ENCODE data around the gene GPR146. TPM values are rescaled to one million over a fixed set of nuclear protein-coding genes. Genes with fewer than 3 reads are reported as not detected.

Gene GPR146
- total RNA-seq, 2 experiments from 2014 or later = 0.40 to 2.1 TPM

DNA sequence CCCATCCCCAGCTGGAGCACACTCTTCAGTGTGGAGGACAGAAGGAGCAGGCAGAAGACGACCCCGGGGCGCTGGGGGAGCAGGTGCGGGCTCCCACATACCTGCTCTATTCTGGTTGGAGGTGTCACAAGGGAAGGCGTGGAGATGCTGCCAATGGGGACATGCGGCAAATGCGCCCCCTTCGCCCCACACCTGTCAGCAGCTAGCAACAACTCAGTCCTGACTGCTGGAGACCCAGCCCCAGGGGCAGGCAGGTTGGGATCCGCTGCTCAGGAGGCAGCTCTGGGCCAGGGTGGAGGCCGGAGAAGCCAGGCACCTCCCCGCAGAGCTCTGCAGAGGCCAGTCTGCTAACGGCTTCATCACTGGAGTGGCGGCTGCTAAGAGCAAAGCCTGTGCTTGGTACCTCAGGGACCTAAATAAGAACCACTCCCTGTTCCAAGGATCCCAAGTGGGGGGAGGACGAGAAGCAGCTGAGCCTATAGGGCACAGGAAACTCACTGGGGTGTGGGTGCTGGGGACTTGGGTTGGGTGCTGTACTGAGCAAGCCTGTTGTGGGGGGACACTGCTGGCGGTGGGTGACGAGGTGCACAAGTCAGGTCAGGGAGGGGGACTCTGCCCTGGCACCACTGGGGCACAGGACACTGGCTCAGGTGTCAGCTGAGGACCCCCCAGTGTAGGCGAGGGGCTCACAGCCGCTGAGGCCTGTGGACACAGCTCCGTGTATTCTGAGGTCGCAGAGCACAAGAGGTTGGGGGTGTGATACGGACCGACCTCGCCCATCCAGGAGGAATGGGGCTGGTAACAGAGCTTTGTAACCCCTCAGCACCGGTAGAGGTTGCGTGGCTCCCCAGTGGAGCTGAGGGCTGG is 19.2 kb upstream of the GPR146 start:
- CTCF ChIA-PET = interaction anchor here (0.8 to 3.1 kb wide), 4 partner anchors 19 to 41 kb away, joined by 3 to 15 read pairs (median 4); partner anchors contain the start of gene GPR146

DNA sequence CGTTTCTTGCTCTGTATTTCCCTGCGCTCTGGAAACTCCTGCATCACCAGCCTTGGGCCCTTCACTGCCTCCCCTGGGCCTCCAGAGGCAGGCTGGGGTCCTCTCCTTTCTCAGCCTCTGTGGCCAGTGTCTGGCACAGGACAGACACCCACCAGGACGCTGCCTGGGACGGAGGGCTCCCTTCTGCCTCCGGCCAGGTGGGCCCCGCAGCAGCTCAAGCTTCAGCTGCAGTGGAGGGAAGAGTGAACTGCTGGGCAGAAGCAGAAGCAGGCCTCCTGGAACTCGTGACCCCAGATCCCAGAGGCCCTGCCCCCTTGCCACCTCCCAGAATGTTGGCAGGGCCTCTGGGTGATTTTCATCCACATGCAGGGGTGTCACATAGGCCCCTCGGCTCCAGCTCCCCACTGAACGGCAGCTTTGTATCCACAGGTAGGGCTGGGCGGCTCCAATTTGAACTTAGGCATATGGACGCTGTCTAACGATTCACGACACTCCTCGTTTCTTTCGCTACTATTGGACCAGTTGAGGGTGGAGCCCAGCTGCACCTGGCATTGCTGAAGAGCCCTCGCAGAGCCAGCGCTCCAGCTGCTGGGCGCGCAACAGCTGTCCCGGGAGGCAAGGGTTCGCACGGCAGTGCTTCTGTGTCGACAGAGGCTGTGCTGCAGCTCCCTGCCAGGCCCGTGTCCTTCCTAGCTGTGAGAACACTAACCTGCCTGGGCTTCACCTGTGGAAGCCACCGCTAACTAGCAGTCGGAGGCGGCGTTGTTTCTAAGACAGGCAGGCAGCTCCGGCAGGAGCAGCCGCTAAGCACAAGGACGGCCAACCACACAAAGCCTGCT is 18.4 kb upstream of the GPR146 start:
- H3K9me3 Mint-ChIP-seq (ENCODE audit: low read depth) = peaks cover 2% of the 10 kb centered on the region
- peak overlapping the region; percentile 17 for H3K27ac Mint-ChIP-seq
- no peaks in the 10 kb centered on the region for H3K27me3 Mint-ChIP-seq
- DNase-seq = no peak
- H3K4me1 Mint-ChIP-seq = peaks cover 20% of the 10 kb centered on the region
- no peak overlapping the region for H3K4me3 Mint-ChIP-seq
- CTCF ChIA-PET = interaction anchor here (0.8 to 3.1 kb wide), 3 partner anchors 18 to 40 kb away, joined by 3 to 15 read pairs (median 6); partner anchors contain the start of gene GPR146
- peaks cover 15% of the 10 kb centered on the region for H3K36me3 Mint-ChIP-seq
- ATAC-seq = no peak

More for the DNA sequence above, 19.2 kb upstream of the GPR146 start:
- Mint-ChIP-seq H3K27ac (no peak overlapping the region), H3K36me3 (peaks cover 15% of the 10 kb centered on the region), H3K4me3 (no peak overlapping the region), H3K9me3 (ENCODE audit: low read depth) (peaks cover 2% of the 10 kb centered on the region), H3K27me3 (no peaks in the 10 kb centered on the region), H3K4me1 (peaks cover 20% of the 10 kb centered on the region)
- no peak for ATAC-seq
- no peak for DNase-seq

DNA sequence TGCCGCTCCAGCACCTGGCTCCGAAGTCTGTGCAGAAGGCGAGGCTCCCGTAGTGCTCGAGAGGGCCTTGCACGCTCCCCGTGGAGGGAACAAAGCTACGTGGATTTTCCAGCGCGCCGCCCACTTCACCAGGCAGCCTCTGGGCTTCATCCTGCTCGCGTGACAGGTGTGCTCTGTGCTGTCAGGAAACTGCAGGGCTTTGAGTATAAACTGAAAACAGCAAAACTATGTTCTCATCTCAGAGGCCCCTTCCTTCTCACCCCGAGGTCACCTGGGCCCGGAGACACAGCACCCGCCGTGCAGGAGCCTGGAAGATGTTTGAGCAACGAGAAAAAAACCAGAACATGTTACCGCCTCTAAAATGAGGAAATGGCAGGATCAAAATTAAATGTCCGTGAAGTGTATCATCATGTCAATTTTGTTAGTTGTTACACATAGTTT is 17.6 kb upstream of the GPR146 start:
- ATAC-seq (no peak), DNase-seq (no peak)
- peaks cover 20% of the 10 kb centered on the region for H3K4me1 Mint-ChIP-seq
- peaks cover 2% of the 10 kb centered on the region for H3K9me3 Mint-ChIP-seq (ENCODE audit: low read depth)
- CTCF ChIA-PET = interaction anchor here (1.6 to 3.5 kb wide), 2 partner anchors 18 to 33 kb away, joined by 6 to 18 read pairs; partner anchors contain the start of gene GPR146
- H3K36me3 Mint-ChIP-seq = peaks cover 9% of the 10 kb centered on the region
- no peaks in the 10 kb centered on the region for H3K27me3 Mint-ChIP-seq
- H3K4me3 Mint-ChIP-seq = peak overlapping the region; percentile 75
- H3K27ac Mint-ChIP-seq = peak overlapping the region; percentile 14

DNA sequence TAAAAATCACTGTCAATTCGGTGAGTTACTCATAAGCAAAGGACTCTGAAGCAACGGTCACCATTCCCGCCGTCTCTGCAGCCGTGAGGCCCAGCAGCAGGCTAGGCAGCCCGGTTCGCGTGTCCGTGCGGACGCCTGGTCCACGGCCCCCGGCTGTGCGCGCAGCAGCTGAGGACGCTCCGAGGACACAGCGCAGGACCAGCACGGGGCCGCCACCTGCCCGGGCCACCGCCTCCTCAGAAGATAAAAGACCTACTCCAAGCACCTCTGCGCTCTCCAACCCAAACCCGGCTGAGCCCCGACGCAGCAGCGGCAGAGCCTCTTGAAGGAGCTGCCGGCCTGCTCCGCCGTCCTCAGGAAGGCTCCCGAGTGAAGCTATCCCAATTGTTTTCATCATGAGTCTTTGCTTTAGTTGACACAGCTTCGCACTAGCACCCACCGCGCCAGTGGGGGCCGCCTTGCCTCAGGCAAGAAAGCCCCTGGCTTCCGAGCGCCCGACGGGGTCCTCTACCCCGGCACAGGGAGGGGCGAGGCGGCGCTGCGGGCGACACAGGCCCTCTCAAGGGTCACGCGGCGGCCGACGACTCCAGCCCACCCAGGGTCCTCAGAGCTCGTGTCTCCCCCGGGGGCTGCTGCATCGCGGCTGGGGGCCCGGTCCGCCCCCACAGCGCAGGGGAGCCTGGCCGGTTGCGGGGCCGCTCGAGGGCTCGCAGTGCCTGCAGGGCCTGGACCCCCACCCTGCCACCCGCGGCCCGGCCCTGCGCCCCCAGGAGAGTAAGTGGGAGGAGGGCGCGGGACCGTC is 16.9 kb upstream of the GPR146 start:
- Mint-ChIP-seq H3K4me3 (peak overlapping the region; percentile 75), H3K4me1 (peaks cover 20% of the 10 kb centered on the region), H3K27me3 (no peaks in the 10 kb centered on the region), H3K36me3 (peaks cover 5% of the 10 kb centered on the region), H3K27ac (peak overlapping the region; percentile 69), H3K9me3 (ENCODE audit: low read depth) (peaks cover under 1% of the 10 kb centered on the region)
- CTCF ChIA-PET = interaction anchor here (0.7 to 3.5 kb wide), 4 partner anchors 15 to 60 kb away, joined by 3 to 18 read pairs (median 7); partner anchors contain the start of gene GPR146
- no peak for ATAC-seq
- DNase-seq = no peak

DNA sequence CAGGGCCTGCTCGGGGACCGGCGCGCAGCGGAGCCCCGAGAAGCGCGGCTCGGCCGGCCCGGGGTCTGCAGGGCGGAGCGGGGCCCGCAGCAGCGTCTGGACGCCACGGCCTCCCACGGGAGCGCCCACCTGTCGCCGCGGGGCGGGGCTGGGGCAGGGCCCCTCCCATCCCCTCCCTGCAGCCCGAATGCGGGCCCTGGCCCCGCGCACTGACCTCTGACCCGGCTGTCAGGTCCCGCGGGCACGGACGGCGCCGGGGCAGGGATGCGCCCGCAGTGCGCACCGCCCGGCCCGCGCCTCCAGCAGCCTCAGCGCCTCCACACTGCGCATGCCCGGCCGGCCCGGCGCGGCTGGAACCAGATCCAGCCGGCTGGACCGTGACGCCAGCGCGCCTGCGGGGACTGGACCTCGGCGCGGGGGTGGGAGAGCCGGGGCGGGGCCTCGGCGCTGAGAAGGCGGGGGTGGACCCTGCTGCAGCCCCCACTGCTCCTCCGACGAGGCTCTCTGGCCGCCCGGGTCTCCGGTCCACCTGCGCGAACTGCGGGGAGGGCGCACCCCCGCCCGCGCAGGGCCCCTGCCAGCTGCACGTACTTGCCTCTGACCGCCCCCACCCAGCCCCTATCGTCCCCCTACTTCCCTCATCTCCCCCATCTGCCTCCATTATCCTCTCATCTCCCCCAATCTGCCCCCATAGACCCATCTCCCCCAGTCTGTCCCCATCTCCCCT is 16.1 kb upstream of the GPR146 start:
- CTCF ChIA-PET = interaction anchor here (0.9 to 3.5 kb wide), 4 partner anchors 14 to 37 kb away, joined by 3 to 18 read pairs (median 9); partner anchors contain the start of gene GPR146
- DNase-seq (peak; percentile 91), ATAC-seq (peak; percentile 92)
- peak overlapping the region; percentile 64 for H3K4me3 Mint-ChIP-seq
- H3K4me1 Mint-ChIP-seq = peaks cover 26% of the 10 kb centered on the region
- peak overlapping the region; percentile 79 for H3K27ac Mint-ChIP-seq
- no peaks in the 10 kb centered on the region for H3K27me3 Mint-ChIP-seq
- H3K36me3 Mint-ChIP-seq = peaks cover 1% of the 10 kb centered on the region
- no peaks in the 10 kb centered on the region for H3K9me3 Mint-ChIP-seq (ENCODE audit: low read depth)

DNA sequence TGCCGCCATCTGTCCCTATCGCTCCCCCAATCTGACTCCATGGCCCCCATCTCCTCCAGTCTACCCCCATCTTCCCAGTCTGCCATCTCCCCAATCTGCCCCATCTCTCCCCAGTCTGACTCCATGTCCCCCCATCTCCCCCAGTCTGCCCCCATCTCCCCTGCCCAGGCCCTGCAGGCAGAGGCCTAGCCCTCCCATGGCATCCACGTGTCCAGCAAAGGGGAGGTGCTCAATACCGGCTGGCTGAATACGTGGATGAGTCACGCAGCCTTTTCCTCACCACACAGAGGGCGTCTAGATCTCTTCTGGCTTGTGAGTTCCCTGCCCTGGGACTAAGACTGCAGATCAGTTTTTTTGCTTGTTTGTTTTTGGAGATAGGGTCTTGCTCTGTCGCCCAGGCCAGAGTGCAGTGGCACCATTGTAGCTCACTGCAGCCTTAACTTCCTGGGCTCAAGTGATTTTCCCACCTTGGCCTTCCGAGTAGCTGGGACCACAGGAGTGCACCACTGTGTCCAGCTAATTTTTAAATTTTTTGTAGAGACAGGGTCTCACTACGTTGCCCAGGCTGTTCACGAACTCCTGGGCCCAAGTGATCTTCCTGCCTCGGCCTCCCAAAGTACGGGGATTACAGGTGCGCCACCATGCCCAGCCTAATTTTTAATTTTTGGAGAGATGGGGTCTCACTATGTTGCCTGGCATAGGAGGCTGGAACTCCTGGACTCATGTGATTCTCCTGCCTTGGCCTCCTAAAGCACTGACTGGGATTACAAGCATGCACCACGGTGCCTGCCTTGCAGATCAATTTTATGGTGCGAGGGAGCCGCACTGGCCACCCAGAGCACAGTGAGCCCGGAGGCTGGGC is 15.3 kb upstream of the GPR146 start:
- peak; percentile 87 for DNase-seq
- Mint-ChIP-seq H3K4me1 (peaks cover 34% of the 10 kb centered on the region), H3K27ac (peak overlapping the region; percentile 79), H3K4me3 (peak overlapping the region; percentile 64), H3K36me3 (peaks cover 1% of the 10 kb centered on the region), H3K9me3 (ENCODE audit: low read depth) (no peaks in the 10 kb centered on the region), H3K27me3 (no peaks in the 10 kb centered on the region)
- ATAC-seq = peak; percentile 75
- CTCF ChIA-PET = interaction anchor here (1.3 to 3.5 kb wide), 2 partner anchors 36 to 37 kb away, joined by 7 to 18 read pairs; no protein-coding TSS in a partner anchor

DNA sequence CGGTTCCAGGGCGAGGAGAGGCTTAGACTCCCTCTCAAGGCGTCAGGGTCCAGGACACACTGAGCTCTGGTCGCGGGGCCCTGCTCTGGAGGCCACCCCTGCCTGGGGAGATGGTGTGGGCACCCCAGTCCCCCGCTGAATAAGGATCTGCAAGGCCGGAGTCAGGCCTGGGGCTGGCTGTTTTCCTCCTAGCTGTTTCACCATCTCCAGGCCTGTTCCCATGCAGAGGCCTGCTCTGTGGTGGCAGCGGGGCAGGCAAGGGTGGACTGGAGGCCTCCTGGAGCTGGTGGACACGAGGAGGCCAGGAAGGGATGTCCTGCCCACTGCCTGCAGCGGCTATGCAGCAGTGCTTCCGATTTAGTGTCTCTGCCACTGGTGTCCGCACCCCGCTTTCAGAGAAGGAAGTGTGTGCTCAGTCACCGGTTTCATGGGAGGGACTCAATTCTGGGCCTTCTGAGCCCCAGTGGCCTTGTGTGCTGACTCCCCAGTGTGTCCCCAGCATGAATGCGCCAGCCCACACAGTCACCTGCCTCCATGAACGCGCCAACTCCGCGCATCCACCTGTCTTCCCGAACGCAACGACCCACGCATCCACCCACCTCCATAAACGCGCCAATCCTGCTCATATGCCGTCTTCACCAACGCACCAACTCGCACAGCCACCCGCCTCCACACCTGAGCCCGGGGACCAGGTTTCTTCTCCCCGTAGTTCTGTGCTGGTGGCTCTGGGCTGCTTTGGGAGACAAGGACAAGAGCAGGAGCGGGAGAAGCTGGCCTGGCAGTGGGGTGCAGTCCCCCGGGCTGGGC is 14.5 kb upstream of the GPR146 start:
- DNase-seq (no peak), ATAC-seq (no peak)
- Mint-ChIP-seq H3K27ac (no peak overlapping the region), H3K4me3 (no peak overlapping the region), H3K9me3 (ENCODE audit: low read depth) (no peaks in the 10 kb centered on the region), H3K36me3 (peaks cover 1% of the 10 kb centered on the region), H3K27me3 (no peaks in the 10 kb centered on the region), H3K4me1 (peaks cover 36% of the 10 kb centered on the region)
- CTCF ChIA-PET = interaction anchor here (1.3 to 3.5 kb wide), 2 partner anchors 36 kb away, joined by 7 to 18 read pairs; no protein-coding TSS in a partner anchor

DNA sequence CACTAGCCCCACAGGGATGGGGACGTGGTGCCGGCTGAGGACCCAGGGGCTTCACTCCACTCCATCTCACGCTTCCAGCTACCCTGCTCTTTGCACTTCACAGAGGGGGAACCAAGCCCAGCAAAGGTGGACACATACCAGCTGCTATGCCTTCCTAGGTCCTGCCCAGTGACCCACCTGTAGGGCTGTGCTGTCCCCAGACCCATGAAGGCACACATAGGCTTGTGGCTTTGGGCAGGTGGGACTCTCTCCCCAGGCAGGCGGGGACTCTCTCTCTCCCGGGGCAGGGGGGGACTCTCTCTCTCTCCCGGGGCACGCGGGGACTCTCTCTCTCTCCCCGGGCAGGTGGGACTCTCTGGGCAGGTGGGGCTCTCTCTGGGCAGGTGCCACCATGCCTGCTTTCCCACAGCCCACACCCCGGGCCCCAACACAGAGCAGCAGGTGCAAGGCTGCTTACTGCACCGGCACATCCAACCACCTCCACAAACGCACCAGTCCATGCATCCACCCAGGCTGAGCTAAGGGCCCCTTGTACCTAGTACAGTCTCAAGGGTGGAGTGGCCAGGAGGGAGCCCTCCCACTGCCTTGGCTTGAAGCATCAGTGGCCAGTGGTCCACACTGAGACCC is 13.8 kb upstream of the GPR146 start:
- no peaks in the 10 kb centered on the region for H3K27me3 Mint-ChIP-seq
- no peak overlapping the region for H3K4me3 Mint-ChIP-seq
- DNase-seq = no peak
- ATAC-seq = no peak
- CTCF ChIA-PET = no interaction called here
- H3K9me3 Mint-ChIP-seq (ENCODE audit: low read depth) = no peaks in the 10 kb centered on the region
- H3K27ac Mint-ChIP-seq = no peak overlapping the region
- H3K36me3 Mint-ChIP-seq = peaks cover 1% of the 10 kb centered on the region
- H3K4me1 Mint-ChIP-seq = peaks cover 36% of the 10 kb centered on the region

DNA sequence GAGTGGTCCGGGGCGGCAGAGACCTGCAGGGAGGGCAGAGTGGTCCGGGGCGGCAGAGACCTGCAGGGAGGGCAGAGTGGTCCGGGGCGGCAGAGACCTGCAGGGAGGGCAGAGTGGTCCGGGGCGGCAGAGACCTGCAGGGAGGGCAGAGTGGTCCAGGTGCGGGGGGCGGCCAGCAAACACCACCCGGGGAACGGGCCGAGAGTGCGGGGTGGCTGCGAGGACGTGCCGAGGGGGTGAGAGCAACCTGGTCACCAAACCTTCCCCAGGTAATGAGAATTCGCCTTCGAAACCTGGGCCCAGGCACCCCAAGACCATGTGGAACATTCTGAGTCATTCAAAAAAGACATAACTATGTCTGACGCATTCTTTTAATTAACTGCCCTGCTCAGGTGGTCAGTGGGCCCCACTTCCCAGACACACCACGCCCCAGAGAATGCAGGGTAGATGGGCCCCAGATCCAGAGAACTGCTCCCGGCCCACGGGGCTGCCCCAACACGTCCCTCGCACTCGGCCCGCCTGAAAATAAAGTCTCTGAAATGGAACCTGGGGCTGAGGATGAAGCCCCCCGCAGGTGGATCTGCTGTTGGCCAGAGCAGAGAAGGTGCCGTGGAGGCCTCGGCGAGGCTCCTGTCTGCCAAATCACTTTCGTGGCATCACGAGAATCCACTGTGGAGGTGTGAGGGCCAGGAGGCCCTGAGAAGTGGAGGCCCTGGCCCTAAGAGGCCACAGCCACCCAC is 12.5 kb upstream of the GPR146 start:
- peaks cover 1% of the 10 kb centered on the region for H3K36me3 Mint-ChIP-seq
- H3K27me3 Mint-ChIP-seq = no peaks in the 10 kb centered on the region
- DNase-seq = no peak
- no peak overlapping the region for H3K27ac Mint-ChIP-seq
- H3K9me3 Mint-ChIP-seq (ENCODE audit: low read depth) = no peaks in the 10 kb centered on the region
- CTCF ChIA-PET = no interaction called here
- peaks cover 31% of the 10 kb centered on the region for H3K4me1 Mint-ChIP-seq
- no peak overlapping the region for H3K4me3 Mint-ChIP-seq
- no peak for ATAC-seq

DNA sequence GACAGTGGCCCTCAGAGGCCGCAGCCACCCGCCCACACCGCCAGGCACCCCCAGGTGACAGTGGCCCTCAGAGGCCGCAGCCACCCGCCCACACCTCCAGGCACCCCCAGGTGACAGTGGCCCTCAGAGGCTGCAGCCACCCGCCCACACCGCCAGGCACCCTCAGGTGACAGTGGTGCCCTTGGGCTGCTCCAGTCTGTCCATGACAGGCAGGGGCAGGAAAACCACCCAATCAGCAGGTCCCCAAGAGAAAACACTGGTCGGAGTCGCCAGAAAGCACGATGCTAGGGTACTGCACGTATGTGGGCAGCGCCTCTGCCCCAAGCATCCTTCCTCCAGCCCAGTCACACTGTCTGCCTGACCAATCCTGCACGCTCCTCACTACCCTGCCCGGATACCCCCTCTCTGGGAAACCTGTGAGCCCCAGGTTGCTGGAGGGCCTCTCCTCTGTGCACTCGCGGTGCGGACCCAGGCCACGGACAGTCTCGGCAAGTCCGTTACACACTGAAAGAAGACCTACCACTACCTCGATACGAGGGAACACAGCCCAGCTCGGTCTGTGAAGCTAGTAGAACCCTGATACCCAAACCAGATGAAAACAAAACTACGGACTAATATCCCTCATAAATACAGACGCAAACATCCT is 11.7 kb upstream of the GPR146 start:
- Mint-ChIP-seq H3K4me3 (no peak overlapping the region), H3K9me3 (ENCODE audit: low read depth) (no peaks in the 10 kb centered on the region), H3K36me3 (no peaks in the 10 kb centered on the region), H3K4me1 (peaks cover 26% of the 10 kb centered on the region), H3K27me3 (no peaks in the 10 kb centered on the region), H3K27ac (no peak overlapping the region)
- CTCF ChIA-PET = interaction anchor here (1.9 to 2.4 kb wide), 2 partner anchors 33 to 40 kb away, joined by 8 to 9 read pairs; no protein-coding TSS in a partner anchor
- no peak for DNase-seq
- no peak for ATAC-seq
